Mononuclear cell (primary cell): ENCODE data around the gene GALNT9. TPM values are rescaled to one million over a fixed set of nuclear protein-coding genes. Genes with fewer than 3 reads are reported as not detected.

Experiments
- H3K27me3 ChIP-seq: 2 replicates; pipeline ENCODE4 v1.6.0; 2011; ENCODE audit warnings: low read length, control low read depth; ENCODE audit not compliant: insufficient read depth
- H3K4me1 ChIP-seq: 2 replicates; pipeline ENCODE4 v1.5.1; 2011; ENCODE audit warnings: mild to moderate bottlenecking, low read length, control low read depth; ENCODE audit not compliant: insufficient read depth
- H3K4me3 ChIP-seq: 2 replicates; pipeline ENCODE4 v1.5.1; 2011; ENCODE audit warnings: mild to moderate bottlenecking, low read length, moderate library complexity
- H3K9me3 ChIP-seq: 2 replicates; pipeline ENCODE4 v1.5.1; 2011; ENCODE audit warnings: low read depth, mild to moderate bottlenecking, control low read depth, low read length
- total RNA-seq: library from RNA; depleted of rRNA; stranded (reverse); fragments of >200 nt; gene quantifications from one replicate; pipeline ENCODE4 v1.2.3, GENCODE V29; 2012

The GALNT9 gene
- total RNA-seq, 1 donor = 0.63 TPM

DNA sequence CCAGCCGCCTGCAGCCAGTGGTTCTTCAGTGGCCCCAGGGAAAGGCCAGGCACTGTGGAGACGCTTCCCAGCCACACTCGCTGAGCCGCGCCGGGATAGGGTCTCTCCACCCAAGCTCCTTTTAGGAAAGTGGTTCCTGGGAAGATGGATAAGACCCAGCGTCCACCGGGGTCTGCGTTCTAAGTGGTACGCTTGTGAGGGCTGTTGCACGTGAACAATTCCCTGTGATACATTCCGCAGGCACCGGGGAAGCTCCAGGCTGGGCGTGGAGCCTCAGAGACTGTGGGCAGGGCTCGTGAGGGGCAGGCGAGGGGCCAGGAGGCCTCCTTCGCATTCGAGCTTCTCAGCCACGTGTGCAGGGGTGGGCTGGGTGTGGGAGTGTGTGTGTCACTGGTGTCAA, 48.4 kb downstream of the GALNT9 start:
- no peaks in the 10 kb centered on the region for H3K4me1 ChIP-seq
- H3K27me3 ChIP-seq = peaks cover 4% of the 10 kb centered on the region
- H3K9me3 ChIP-seq = no peaks in the 10 kb centered on the region
- H3K4me3 ChIP-seq = no peak overlapping the region

DNA sequence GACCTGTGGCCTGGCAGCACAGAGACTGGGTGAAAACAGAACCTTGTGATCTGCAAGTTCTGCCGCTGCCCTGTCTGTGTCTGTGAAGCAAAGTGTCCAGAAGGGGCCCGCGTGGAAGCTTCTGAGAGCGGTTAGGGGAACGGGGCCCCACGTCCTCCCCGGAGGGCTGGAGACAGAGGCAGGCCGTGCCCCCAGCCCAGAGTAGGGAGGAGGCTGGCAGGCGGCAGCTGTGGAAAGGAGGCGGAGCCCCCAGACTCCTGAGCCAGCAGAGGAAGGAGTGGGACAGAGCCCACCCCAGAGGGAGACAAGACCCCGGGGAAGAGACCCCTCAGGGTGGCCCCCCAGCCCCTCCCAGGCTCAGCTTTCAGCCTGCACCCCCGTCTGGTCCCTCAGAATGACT, 49.0 kb downstream of the GALNT9 start:
- Histone ChIP-seq H3K4me1 (no peaks in the 10 kb centered on the region), H3K4me3 (no peak overlapping the region), H3K27me3 (peaks cover 2% of the 10 kb centered on the region), H3K9me3 (no peaks in the 10 kb centered on the region)

DNA sequence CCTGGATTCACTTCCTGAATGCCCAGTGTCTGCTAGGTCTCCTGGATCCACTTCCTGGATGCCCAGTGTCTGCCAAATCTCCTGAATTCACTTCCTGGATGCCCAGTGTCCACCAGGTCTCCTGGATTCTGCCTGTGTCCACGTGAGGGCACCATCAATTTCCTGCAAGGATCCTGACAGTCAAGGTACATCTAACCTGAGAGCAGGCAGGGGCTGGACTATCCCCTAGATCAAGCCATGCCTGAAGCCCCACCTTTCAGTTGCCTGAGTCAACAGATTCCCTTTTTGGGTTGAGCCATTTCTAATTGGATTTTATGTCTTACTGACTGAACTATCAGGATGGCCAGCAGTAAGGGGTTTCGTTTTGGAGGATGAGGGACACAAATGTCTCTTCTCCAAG, 49.5 kb downstream of the GALNT9 start:
- Histone ChIP-seq H3K4me3 (no peak overlapping the region), H3K9me3 (no peaks in the 10 kb centered on the region), H3K27me3 (no peaks in the 10 kb centered on the region), H3K4me1 (no peaks in the 10 kb centered on the region)

DNA sequence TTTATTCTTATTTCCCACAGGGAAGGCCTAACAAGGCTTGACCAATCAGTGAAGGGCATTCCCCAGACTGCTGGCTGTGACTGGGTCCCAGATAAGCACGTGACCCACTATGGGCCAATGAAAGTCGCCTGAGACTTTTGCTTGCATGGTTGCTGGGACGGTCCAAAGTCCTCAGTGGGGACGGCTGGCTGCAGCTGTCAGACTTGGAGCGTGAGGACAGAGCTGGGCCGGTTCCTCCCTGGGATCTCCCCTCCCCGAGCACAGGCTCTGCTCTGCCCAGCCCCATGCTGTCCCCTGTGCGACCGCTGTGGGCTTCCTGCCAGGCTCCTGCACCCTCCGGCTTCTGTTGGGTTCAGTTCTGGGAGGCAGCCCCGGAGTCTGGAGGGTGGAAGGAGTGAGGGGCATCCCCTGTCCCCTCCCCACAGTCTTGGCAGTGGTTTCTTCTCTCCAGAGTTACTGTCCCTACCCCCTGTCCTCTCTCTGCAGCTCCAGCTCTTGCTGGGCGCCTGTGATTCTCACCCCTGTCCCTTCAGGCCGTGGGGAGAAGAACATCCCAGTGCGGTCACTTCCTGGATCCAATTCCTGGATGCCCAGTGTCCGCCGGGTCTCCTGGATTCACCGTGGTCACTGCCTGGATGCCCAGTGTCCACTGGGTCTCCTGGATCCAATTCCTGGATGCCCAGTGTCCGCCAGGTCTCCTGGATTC, 50.1 kb downstream of the GALNT9 start:
- Histone ChIP-seq H3K4me1 (no peaks in the 10 kb centered on the region), H3K4me3 (no peak overlapping the region), H3K27me3 (no peaks in the 10 kb centered on the region), H3K9me3 (no peaks in the 10 kb centered on the region)

DNA sequence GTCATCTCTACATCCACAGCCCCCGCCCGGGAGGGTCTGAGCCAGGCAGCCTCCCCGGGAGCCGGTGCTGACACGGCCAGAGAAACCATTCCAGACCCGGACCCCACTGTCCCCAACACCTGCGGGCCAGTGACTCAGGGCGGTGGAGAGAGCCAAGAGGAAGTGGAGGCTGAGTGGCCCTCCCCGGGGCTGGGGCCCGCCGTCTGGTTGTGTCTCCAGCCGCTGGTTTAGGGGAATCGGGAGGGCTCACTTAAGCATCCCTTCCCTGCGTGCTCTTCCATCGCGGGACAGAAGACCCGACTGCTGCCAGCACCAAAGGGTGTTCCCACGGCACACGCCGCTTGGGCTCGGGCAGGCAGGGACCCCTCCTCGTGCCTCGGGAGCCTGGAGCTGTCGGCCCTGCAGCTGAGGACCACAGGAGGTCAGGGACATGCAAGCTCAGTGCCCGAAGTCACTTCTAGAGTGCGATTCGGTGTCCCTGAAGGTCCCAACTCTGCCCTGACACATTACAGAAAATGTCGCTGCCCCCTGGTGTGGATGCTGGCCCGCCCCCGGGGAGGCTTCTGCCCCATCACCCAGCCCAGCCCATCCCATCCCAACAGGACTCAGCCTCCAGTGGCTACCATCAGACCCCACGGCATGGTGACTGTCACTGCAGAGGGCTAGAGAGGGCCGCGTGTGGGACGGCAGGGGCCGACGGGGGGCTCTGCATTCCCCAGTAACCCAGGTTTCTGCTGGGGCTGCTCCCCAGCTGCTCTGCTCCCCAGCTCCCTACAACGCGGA, 50.8 kb downstream of the GALNT9 start:
- H3K9me3 ChIP-seq = no peaks in the 10 kb centered on the region
- H3K4me1 ChIP-seq = no peaks in the 10 kb centered on the region
- no peak overlapping the region for H3K4me3 ChIP-seq
- no peaks in the 10 kb centered on the region for H3K27me3 ChIP-seq

DNA sequence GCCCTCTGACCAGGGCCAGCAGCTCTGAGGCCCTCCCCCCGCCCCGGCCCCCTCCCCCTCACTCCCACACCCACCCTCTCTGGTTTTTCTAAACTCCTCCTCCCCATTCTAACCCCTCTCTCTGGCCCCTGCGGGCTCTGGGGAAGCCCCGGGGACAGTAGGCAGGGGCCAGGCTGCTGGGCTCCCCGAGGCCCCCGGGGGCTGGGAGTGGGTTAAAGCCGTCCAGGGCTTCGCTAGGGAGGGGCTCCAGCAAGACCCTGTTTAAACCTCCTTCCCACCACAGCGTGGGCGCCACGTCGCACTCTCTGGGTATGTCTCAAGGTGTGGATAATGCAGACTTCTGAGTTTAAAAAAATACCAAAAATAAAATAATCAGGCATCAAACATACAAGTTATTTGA, 51.4 kb downstream of the GALNT9 start:
- Histone ChIP-seq H3K27me3 (no peaks in the 10 kb centered on the region), H3K4me3 (no peak overlapping the region), H3K9me3 (no peaks in the 10 kb centered on the region), H3K4me1 (no peaks in the 10 kb centered on the region)

DNA sequence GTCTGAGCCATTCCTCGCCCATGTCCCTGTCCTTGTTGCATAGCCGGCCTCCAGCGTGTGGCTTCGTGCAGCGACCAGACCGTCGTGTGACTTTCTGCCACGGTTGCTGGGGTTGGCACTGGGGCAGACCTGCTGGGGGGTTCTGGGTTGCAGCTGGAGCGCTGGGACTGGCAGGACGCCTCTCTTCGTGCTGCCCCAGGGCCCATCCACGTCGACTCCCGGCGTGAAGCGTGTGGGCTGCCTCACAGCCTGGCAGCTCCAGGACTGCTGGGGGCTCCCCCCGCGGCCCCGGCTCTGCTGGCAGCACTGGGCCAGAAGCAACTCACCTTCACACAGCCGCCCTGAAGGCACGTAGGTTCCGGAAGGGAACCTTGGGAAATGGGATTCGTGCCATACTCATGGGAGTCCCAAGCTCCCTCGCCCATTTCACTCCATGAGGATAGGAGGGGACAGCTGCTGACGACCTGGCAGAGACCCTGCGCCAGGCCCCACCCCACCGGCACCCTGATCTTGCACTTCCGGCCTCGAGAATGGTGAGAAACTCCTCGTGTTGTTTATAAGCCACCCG, 51.9 kb downstream of the GALNT9 start:
- H3K9me3 ChIP-seq = no peaks in the 10 kb centered on the region
- H3K4me3 ChIP-seq = no peak overlapping the region
- no peaks in the 10 kb centered on the region for H3K4me1 ChIP-seq
- H3K27me3 ChIP-seq = no peaks in the 10 kb centered on the region

DNA sequence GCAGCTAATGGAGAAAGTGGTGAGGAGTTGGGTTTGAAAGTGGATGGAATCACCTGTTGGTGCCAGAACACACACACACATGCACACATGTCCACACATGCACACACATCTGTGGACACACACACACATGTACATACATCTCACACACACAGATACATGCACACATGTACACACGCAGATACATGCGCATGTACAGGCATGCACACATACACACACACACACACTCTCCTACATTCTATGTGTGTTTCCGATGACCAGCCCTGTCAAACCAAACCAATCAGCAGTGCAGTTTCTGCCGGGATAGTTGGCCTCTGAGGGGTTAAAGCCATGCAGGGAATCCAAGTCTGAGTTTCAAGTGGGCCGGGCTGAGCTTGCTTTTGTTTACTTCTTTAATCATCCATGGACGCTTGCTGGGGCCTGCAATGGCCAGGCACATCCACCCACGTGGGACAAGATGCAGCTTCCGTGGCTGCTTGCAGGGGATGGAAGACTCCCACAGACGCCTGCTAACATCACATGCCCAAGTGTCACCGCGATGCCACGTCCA, 52.5 kb downstream of the GALNT9 start:
- Histone ChIP-seq H3K27me3 (no peaks in the 10 kb centered on the region), H3K4me1 (no peaks in the 10 kb centered on the region), H3K4me3 (no peak overlapping the region), H3K9me3 (no peaks in the 10 kb centered on the region)

DNA sequence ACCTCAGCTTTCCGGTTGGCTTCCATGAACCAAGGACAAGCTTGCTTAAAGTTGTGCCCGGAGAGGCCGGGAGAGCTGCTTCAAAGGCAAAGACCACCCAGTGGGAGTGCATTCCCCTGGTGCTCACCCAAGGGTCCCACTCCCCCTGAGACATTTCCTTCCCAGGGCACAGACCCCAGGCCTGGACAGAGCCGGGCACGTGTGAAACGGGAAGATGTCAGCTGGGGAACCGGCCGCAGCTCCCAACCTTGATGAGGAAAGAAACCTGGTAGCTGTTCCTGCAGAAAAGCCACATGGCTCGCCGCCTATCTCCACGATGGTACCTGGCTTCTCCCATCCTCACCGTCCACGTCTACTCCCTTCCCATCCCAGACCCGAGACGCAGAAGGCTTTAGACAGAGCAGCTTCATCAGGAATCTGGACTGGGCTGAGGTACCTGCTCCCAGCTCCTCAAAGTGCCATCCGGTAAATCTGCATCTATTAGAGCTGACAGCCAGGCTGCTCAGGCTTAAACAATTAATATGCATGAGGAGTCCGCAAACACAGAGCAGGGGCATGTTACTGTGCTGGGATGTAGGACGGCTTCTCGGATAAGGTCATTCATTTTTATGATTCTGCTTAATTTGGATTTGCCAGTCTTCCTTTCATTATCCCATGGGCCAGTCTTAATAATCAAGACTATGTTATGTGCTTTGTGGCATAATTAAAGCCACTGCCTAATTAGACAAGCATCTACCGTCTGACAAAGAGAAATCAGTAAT, 53.1 kb downstream of the GALNT9 start:
- Histone ChIP-seq H3K4me3 (no peak overlapping the region), H3K27me3 (no peaks in the 10 kb centered on the region), H3K9me3 (no peaks in the 10 kb centered on the region), H3K4me1 (no peaks in the 10 kb centered on the region)

DNA sequence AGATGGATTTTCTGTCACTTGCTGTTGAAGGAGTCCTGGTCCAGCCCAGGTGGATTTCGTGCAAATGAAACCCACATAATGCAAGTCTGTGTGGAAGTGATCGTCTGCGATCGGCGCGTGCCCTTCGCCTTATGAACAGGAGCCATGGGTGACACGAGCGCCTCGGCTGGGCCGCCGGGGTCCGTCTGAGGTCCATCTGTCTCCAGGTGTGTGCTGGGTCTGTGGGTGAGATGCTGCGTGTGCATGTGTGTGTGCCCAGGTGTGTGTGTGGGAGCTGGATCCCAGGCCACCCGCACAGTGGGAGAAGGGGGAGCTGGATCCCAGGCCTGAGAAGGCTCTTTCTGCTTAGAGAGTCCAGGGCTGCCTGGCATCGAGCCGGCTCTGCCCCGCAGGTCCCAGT, 53.8 kb downstream of the GALNT9 start:
- Histone ChIP-seq H3K27me3 (no peaks in the 10 kb centered on the region), H3K4me3 (no peak overlapping the region), H3K4me1 (no peaks in the 10 kb centered on the region), H3K9me3 (no peaks in the 10 kb centered on the region)

DNA sequence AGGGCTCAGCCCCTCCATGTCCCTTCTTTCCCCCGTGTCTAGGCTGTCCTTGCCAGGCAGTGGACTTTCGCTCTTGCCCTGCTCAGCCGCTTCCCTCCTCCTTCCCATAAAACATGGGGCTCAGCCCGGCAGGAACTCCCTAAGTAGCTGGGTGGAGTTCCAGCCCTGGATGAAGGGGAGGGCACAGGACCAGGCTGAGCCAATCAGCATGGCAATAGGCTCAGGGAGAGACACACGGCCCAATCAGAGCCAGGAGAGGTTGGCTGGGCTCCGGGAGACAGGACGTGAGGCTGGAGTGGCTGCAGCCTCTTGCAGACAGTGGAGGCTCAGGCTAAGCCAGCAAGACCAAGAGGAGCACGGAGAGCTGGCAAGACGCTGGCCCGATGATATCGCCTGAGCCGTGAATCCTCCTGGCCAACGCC, 54.3 kb downstream of the GALNT9 start:
- no peaks in the 10 kb centered on the region for H3K4me1 ChIP-seq
- no peaks in the 10 kb centered on the region for H3K9me3 ChIP-seq
- no peaks in the 10 kb centered on the region for H3K27me3 ChIP-seq
- no peak overlapping the region for H3K4me3 ChIP-seq

DNA sequence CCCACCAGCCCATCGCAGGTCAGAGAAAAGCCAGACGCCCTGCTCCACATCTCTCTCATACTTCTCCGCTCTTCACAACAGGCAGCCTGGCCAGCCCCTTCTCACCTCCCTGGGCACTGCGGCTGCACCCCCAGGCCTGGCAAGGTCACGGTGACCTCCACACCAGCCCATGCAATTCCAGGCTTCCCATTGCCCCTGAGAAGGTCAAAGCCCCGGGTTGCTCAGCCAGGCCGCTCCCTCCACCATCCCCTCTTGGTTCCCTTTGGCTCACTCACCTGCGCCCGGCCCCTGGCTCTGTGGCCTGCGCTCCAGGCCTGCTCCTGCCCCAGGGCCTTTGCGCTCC, 55.4 kb downstream of the GALNT9 start:
- H3K27me3 ChIP-seq = no peaks in the 10 kb centered on the region
- no peaks in the 10 kb centered on the region for H3K4me1 ChIP-seq
- no peak overlapping the region for H3K4me3 ChIP-seq
- H3K9me3 ChIP-seq = no peaks in the 10 kb centered on the region

DNA sequence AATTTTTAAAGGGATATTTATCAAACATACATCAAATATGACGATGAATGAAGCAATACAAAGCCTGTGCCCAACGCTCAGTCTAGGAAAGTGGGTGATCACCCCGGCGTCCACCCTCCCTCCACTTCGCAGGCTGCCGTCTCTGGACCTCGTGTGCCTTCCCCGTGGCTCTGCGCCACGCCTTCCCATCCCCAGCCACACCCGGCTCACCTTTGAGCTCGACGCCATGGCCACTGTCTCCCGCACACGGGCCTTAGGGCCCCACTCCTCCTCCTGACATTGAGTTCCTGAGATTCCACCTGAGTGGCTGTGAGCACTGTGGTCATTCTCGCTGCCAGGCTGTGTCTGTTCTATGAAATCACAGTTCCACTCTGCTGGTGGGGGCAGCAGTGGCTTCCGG, 56.7 kb downstream of the GALNT9 start:
- H3K27me3 ChIP-seq = no peaks in the 10 kb centered on the region
- no peaks in the 10 kb centered on the region for H3K4me1 ChIP-seq
- no peaks in the 10 kb centered on the region for H3K9me3 ChIP-seq
- H3K4me3 ChIP-seq = no peak overlapping the region

DNA sequence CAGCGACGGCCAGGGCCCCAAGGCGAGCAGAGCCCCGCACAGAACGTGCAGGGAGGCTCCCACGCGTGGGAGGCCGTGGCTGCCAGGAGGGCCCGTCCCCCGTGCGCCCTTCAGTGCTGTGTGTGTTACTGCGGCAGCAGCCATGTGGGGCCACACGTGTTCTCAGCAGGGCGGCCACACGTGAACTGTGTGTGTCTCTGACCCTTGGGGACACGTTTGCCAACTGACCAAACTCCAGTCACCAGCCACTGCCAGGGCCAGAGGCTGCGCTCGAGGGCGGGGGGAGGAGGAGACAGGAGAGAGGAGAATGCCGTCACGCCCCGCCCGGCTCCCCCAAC, 57.7 kb downstream of the GALNT9 start:
- H3K4me3 ChIP-seq = no peak overlapping the region
- no peaks in the 10 kb centered on the region for H3K4me1 ChIP-seq
- H3K9me3 ChIP-seq = no peaks in the 10 kb centered on the region
- H3K27me3 ChIP-seq = no peaks in the 10 kb centered on the region
